GM21737 (cell line): ENCODE results near the gene SLCO4A1.

ENCODE experiments used
- ATAC-seq: cut with Tn5 transposase; IDR thresholded peaks from one replicate; pipeline ENCODE4 v1.9.1; 2021; ENCODE audit warnings: mild to moderate bottlenecking, moderate library complexity; ENCODE audit not compliant: unreplicated experiment

Gene SLCO4A1

GRCh38 chr20:62606551-62607201, 35.6 kb upstream of the SLCO4A1 start:
- no peak for ATAC-seq

GRCh38 chr20:62607366-62608217, 34.7 kb upstream of the SLCO4A1 start:
- no peak for ATAC-seq

- ATAC-seq = no peak
Measured at GRCh38 chr20:62608218-62608565, 34.1 kb upstream of the SLCO4A1 start.

- no peak for ATAC-seq
Measured at GRCh38 chr20:62609279-62609720, 33.0 kb upstream of the SLCO4A1 start.

- no peak for ATAC-seq
Measured at GRCh38 chr20:62609811-62610757, 32.2 kb upstream of the SLCO4A1 start.

GRCh38 chr20:62611012-62611411, 31.3 kb upstream of the SLCO4A1 start:
- no peak for ATAC-seq

- ATAC-seq = no peak
Measured at GRCh38 chr20:62611819-62612218, 30.5 kb upstream of the SLCO4A1 start.

- ATAC-seq = no peak
Measured at GRCh38 chr20:62614085-62614960, 28.0 kb upstream of the SLCO4A1 start.

- no peak for ATAC-seq
Measured at GRCh38 chr20:62614961-62615680, 27.2 kb upstream of the SLCO4A1 start.

GRCh38 chr20:62615750-62616251, 26.5 kb upstream of the SLCO4A1 start:
- ATAC-seq = no peak

GRCh38 chr20:62616728-62617621, 25.3 kb upstream of the SLCO4A1 start:
- peak; percentile 47 for ATAC-seq

GRCh38 chr20:62617711-62618483, 24.4 kb upstream of the SLCO4A1 start:
- ATAC-seq = peak; percentile 30

GRCh38 chr20:62618611-62619529, 23.4 kb upstream of the SLCO4A1 start:
- peak; percentile 34 for ATAC-seq

- no peak for ATAC-seq
Measured at GRCh38 chr20:62620625-62621024, 21.7 kb upstream of the SLCO4A1 start.

- no peak for ATAC-seq
Measured at GRCh38 chr20:62621251-62622110, 20.8 kb upstream of the SLCO4A1 start.
